NCI-H345 (cell line): Measurements from ENCODE around the gene KIAA1671.
"Not testable (repeated sequence)": the region's sequence is repeated elsewhere in the genome, so short reads cannot be mapped to it uniquely, and the experiment has no call there.

Source experiments
- DNase-seq: peaks from one replicate; lab custom pipeline; 2025; lab: John Stamatoyannopoulos, UW

Gene KIAA1671

GRCh38 chr22:24951942-24952836 is at the start of gene KIAA1671:
Gene KIAA1671, plus strand, starts transcription at chr22:24952716. Its CDS starts 75,284 bp downstream, at chr22:25028000.
- DNase-seq, result peak; percentile 79

GRCh38 chr22:24905909-24906308 is 46.6 kb upstream of the KIAA1671 start:
- DNase-seq, result no peak

- DNase-seq, result not testable (repeated sequence)
These were observed 45.4 kb upstream of the KIAA1671 start for GRCh38 chr22:24907101-24907500.

GRCh38 chr22:24920029-24920428 is 32.5 kb upstream of the KIAA1671 start:
- DNase-seq, result no peak

- DNase-seq, result no peak
These were observed 26.7 kb upstream of the KIAA1671 start for GRCh38 chr22:24925586-24926427.

GRCh38 chr22:24926428-24926725 is 26.1 kb upstream of the KIAA1671 start:
- DNase-seq, result no peak

- no peak for DNase-seq
These were observed 25.5 kb upstream of the KIAA1671 start for GRCh38 chr22:24926849-24927579.

- DNase-seq, result no peak
These were observed 24.2 kb upstream of the KIAA1671 start for GRCh38 chr22:24928322-24928721.

- DNase-seq, result no peak
These were observed 21.8 kb upstream of the KIAA1671 start for GRCh38 chr22:24930678-24931077.

GRCh38 chr22:24935771-24936483 is 16.6 kb upstream of the KIAA1671 start:
- DNase-seq, result no peak

- DNase-seq, result no peak
These were observed 15.4 kb upstream of the KIAA1671 start for GRCh38 chr22:24937114-24937513.

- DNase-seq, result peak; percentile 35
These were observed 13.7 kb upstream of the KIAA1671 start for GRCh38 chr22:24938741-24939341.

- no peak for DNase-seq
These were observed 10.2 kb upstream of the KIAA1671 start for GRCh38 chr22:24942301-24942700.

- no peak for DNase-seq
These were observed 8.1 kb upstream of the KIAA1671 start for GRCh38 chr22:24944217-24944937.

GRCh38 chr22:24945430-24945829 is 7.1 kb upstream of the KIAA1671 start:
- DNase-seq, result no peak

GRCh38 chr22:24947383-24947782 is 5.1 kb upstream of the KIAA1671 start:
- no peak for DNase-seq

GRCh38 chr22:24947881-24948280 is 4.6 kb upstream of the KIAA1671 start:
- DNase-seq, result no peak

GRCh38 chr22:24948356-24949202 is 3.9 kb upstream of the KIAA1671 start:
- no peak for DNase-seq

- DNase-seq, result no peak
These were observed 2.1 kb upstream of the KIAA1671 start for GRCh38 chr22:24950272-24950902.
